ENCODE results near the gene PSTPIP1.

DNA sequence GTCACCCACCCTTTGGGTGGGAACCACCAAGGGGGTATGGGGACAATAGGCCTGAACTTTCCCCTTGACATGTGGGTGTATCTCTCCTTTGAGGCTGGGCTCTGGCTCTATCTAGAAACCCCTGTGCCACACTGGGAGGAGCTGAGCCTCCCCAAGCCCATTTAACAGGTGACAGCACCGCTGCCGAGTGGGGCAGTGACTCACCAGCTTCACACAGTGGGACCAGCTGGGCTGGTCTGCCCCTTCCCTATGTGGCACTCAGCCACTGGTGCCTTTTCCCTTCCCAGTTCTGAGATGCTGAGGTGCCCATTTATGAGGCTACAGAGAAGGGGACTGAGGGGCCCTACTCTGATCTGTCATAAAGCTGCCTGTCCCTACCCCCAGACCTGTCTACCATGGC, 5.1 kb downstream of the PSTPIP1 start:
- TF ChIP-seq TAF1 (IDR thresholded peaks at IDR 0.05; ENCODE audit: borderline replicate concordance, insufficient read depth, low read length) (no peak), POLR2AphosphoS5 (IDR thresholded peaks at IDR 0.05; ENCODE audit: low read depth, low read length) (no peak), SIN3A (IDR thresholded peaks at IDR 0.05; ENCODE audit: borderline replicate concordance, insufficient read depth, low read length) (no peak), FOXP2 (optimal IDR thresholded peaks at IDR 0.05; ENCODE audit: borderline replicate concordance, extremely low read depth, extremely low read length, insufficient read depth) (no peak), REST (IDR thresholded peaks at IDR 0.05; ENCODE audit: insufficient read depth in 1 of 2, low read depth in 2 of 2, low read length in 2 of 2) (no peak)
